GM20000 (cell line): ENCODE data around the gene OPN3.

Source experiments
- DNase-seq: peaks from one replicate; pipeline ENCODE4 v3.0.0; 2012; ENCODE audit warnings: low spot score
- TF ChIP-seq, protein P1 (sequence below): IDR thresholded peaks from 2 replicates; pipeline ENCODE4 v1.5.1; 2012; ENCODE audit warnings: mild to moderate bottlenecking, control low read depth; ENCODE audit errors: extremely low read depth, missing control alignments

OPN3 gene

GRCh38 chr1:241550318-241550717 lies 89.9 kb downstream of the OPN3 start:
- TF ChIP-seq, protein P1, sequence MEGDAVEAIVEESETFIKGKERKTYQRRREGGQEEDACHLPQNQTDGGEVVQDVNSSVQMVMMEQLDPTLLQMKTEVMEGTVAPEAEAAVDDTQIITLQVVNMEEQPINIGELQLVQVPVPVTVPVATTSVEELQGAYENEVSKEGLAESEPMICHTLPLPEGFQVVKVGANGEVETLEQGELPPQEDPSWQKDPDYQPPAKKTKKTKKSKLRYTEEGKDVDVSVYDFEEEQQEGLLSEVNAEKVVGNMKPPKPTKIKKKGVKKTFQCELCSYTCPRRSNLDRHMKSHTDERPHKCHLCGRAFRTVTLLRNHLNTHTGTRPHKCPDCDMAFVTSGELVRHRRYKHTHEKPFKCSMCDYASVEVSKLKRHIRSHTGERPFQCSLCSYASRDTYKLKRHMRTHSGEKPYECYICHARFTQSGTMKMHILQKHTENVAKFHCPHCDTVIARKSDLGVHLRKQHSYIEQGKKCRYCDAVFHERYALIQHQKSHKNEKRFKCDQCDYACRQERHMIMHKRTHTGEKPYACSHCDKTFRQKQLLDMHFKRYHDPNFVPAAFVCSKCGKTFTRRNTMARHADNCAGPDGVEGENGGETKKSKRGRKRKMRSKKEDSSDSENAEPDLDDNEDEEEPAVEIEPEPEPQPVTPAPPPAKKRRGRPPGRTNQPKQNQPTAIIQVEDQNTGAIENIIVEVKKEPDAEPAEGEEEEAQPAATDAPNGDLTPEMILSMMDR: no peak
- DNase-seq: no peak

DNA sequence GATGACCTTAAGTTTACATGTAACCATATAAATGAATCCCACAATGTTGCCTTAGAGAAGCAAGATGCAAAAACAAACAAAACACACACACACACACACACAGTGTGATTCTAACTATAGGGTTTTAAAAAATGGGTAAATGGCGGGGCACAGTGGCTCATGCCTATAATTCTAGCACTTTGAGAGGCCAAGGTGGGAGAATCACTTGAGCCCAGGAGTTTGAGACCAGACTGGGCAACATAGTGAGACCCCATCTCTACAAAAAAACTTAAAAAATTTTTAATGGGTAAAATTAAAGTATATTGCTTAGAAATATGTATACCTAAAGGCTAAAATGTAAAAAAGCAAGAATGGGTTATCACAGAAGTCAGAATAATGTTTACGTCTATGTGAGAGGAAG lies 92.2 kb downstream of the OPN3 start:
- TF ChIP-seq, protein P1: no peak
- no peak for DNase-seq
